Mesendoderm (in vitro differentiated cells): ENCODE data around the gene SLC39A11.

Experiments used
- DNase-seq: peaks from one replicate; pipeline ENCODE4 v3.0.0; 2013
- H2AK5ac ChIP-seq: 2 replicates; pipeline ENCODE4 v1.6.1; 2013; ENCODE audit warnings: low read length, inconsistent platforms
- H2BK120ac ChIP-seq: 2 replicates; pipeline ENCODE4 v1.6.1; 2013; ENCODE audit warnings: low read depth, mild to moderate bottlenecking, low read length, moderate library complexity, mixed read lengths
- H2BK15ac ChIP-seq: replicated peaks from 2 replicates; pipeline ENCODE4 v1.6.1; 2013; ENCODE audit warnings: low read depth, mild to moderate bottlenecking, moderate library complexity
- H2BK5ac ChIP-seq: 2 replicates; pipeline ENCODE4 v1.6.1; 2013; ENCODE audit warnings: low read length, inconsistent platforms
- H3K18ac ChIP-seq: 2 replicates; pipeline ENCODE4 v1.6.1; 2013; ENCODE audit warnings: mild to moderate bottlenecking, low read length, mixed read lengths
- H3K23ac ChIP-seq: one replicate; pipeline ENCODE4 v1.6.1; 2013; ENCODE audit warnings: low read length
- H3K27ac ChIP-seq: 2 replicates; pipeline ENCODE4 v1.5.1; 2013; ENCODE audit warnings: low read depth, mild to moderate bottlenecking, inconsistent platforms, low read length, moderate library complexity
- H3K27me3 ChIP-seq: 2 replicates; pipeline ENCODE4 v1.6.1; 2013; ENCODE audit warnings: low read length, control low read depth, mild to moderate bottlenecking, inconsistent platforms; ENCODE audit not compliant: insufficient read depth, poor library complexity
- H3K36me3 ChIP-seq: 2 replicates; pipeline ENCODE4 v1.6.1; 2013; ENCODE audit warnings: low read length, inconsistent platforms; ENCODE audit not compliant: control insufficient read depth, insufficient read depth
- H3K4ac ChIP-seq: one replicate; pipeline ENCODE4 v1.6.1; 2013; ENCODE audit warnings: low read depth, mild to moderate bottlenecking, low read length, moderate library complexity
- H3K4me1 ChIP-seq: 2 replicates; pipeline ENCODE4 v1.6.1; 2013; ENCODE audit warnings: low read depth, low read length, inconsistent platforms; ENCODE audit not compliant: control insufficient read depth
- H3K4me2 ChIP-seq: 2 replicates; pipeline ENCODE4 v1.6.1; 2013; ENCODE audit warnings: low read length
- H3K4me3 ChIP-seq: 2 replicates; pipeline ENCODE4 v1.5.1; 2013; ENCODE audit warnings: mild to moderate bottlenecking, low read length
- H3K56ac ChIP-seq: one replicate; pipeline ENCODE4 v1.6.1; 2013; ENCODE audit warnings: low read length
- H3K79me1 ChIP-seq: 2 replicates; pipeline ENCODE4 v1.6.1; 2013; ENCODE audit warnings: low read length, inconsistent platforms
- H3K79me2 ChIP-seq: 2 replicates; pipeline ENCODE4 v1.6.1; 2013; ENCODE audit warnings: mild to moderate bottlenecking, low read length; ENCODE audit not compliant: control insufficient read depth, insufficient read depth
- H3K9ac ChIP-seq: 2 replicates; pipeline ENCODE4 v1.6.1; 2013; ENCODE audit warnings: low read length, inconsistent platforms
- H4K5ac ChIP-seq: one replicate; pipeline ENCODE4 v1.6.1; 2013; ENCODE audit warnings: low read length
- H4K8ac ChIP-seq: one replicate; pipeline ENCODE4 v1.6.1; 2013; ENCODE audit warnings: low read depth, mild to moderate bottlenecking, control low read depth, low read length, moderate library complexity
- WGBS: extraction: QIAGEN DNeasy Blood & Tissue Kit; methylation state at CpG from one replicate; pipeline ENCODE4 v1.1.7; 2013; ENCODE audit warnings: low lambda C conversion rate, missing lambda C conversion rate; ENCODE audit not compliant: insufficient coverage; ENCODE audit errors: extremely low coverage; 5-methylcytosine and 5-hydroxymethylcytosine counted together

SLC39A11 gene

DNA sequence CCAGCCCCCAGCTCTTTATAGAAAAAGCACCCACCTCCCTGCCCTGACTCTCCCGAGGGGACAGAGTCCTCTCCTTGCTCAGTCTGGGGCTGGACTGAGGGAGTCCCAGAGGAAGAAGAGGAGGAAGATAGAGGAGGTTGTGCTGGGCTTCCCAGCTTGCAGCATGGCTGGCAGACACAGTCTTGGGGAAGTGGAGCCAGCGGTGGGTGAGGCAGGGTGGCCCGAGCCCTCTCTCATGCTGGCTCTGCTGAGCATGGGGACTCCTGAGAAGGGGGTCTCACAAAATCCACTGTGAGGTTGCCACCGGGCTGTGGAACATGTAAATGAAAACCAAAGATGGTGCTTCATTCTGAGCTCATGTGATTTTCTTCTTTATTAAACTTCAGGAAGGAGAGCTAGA lies 398.5 kb downstream of the SLC39A11 start:
- no CpG with 5 or more reads among the region's 4 CpGs for WGBS
- Histone ChIP-seq H4K5ac (no peak overlapping the region), H3K4me3 (no peak overlapping the region), H4K8ac (no peak overlapping the region), H2BK15ac (no peak overlapping the region), H3K27me3 (no peaks in the 10 kb centered on the region), H2BK5ac (no peak overlapping the region), H3K56ac (no peak overlapping the region), H2BK120ac (no peak overlapping the region), H3K79me2 (no peaks in the 10 kb centered on the region), H3K36me3 (no peaks in the 10 kb centered on the region), H3K4me1 (no peaks in the 10 kb centered on the region), H3K4me2 (no peak overlapping the region), H3K18ac (no peak overlapping the region), H3K23ac (no peak overlapping the region), H3K9ac (no peak overlapping the region), H2AK5ac (no peak overlapping the region), H3K79me1 (no peaks in the 10 kb centered on the region), H3K4ac (no peak overlapping the region), H3K27ac (no peak overlapping the region)
- no peak for DNase-seq

DNA sequence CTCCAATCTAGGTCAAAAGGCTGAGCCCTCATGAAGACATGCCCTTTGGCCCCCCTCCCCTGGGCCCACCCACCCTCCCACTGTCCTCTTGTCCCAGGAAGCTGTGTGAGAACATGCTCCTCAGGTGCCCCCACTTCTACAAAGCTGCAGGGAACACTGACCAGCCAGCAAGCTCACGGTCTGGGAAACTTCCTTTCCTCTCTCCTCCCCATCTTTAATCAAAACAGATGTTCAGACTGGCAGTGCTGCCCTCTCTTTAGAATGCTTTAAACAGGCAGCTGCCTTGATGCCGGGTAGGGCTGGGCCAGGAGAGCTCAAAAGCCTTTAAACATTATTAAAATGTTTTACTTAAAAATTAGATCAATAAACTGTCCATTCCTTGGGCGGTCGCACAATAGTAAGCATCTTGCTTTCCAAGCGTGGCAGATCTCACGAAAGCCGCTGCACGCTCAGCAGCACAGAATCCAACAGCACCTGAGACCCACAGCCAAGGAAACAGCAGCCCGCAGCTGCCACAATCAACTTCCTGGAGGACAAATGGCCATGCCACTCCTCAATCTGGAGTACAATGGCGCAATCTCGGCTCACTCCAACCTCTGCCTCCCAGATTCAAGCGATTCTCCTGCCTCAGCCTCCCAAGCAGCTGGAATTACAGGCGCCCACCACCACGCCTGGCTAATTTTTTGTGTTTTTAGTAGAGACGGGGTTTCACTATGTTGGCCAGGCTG lies 399.2 kb downstream of the SLC39A11 start:
- H4K8ac ChIP-seq, result no peak overlapping the region
- WGBS, result no CpG with 5 or more reads among the region's 15 CpGs
- no peak overlapping the region for H3K4me2 ChIP-seq

DNA sequence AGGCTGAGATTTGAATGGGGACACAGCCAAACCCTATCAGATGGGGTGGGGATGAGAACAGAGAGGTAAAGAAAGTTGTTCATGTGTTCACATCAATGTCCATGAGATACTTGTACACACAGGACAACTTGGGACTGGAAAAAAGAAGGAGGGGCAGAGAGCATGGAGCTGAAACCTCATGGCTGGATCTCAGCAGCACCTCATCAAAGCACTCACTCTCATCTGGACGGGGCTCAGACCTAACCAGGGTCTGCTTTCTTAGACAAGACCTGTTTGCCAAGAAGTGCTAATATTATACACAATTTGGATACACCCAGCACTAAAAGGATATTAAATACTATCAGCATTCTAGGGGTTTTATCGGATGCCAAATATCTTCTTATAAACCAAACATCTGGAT lies 399.8 kb downstream of the SLC39A11 start:
- Histone ChIP-seq H3K27ac (no peak overlapping the region), H3K4me1 (no peaks in the 10 kb centered on the region), H3K4ac (no peak overlapping the region), H3K79me1 (no peaks in the 10 kb centered on the region), H3K79me2 (no peaks in the 10 kb centered on the region), H2BK120ac (no peak overlapping the region), H4K8ac (no peak overlapping the region), H3K56ac (no peak overlapping the region), H3K4me3 (no peak overlapping the region), H3K18ac (no peak overlapping the region), H3K36me3 (no peaks in the 10 kb centered on the region), H2AK5ac (no peak overlapping the region), H3K4me2 (no peak overlapping the region), H4K5ac (no peak overlapping the region), H3K23ac (no peak overlapping the region), H3K27me3 (no peaks in the 10 kb centered on the region), H3K9ac (no peak overlapping the region), H2BK5ac (no peak overlapping the region), H2BK15ac (no peak overlapping the region)
- no CpG with 5 or more reads among the region's 2 CpGs for WGBS
- DNase-seq, result no peak

More for the DNA sequence above, 399.2 kb downstream of the SLC39A11 start:
- Histone ChIP-seq H2BK5ac (no peak overlapping the region), H3K4me1 (no peaks in the 10 kb centered on the region), H3K4me3 (no peak overlapping the region), H3K9ac (no peak overlapping the region), H3K27ac (no peak overlapping the region), H3K4ac (no peak overlapping the region), H3K79me2 (no peaks in the 10 kb centered on the region), H4K5ac (no peak overlapping the region), H3K23ac (no peak overlapping the region), H2BK15ac (no peak overlapping the region), H2BK120ac (no peak overlapping the region), H3K18ac (no peak overlapping the region), H3K56ac (no peak overlapping the region), H3K27me3 (no peaks in the 10 kb centered on the region), H3K36me3 (no peaks in the 10 kb centered on the region), H2AK5ac (no peak overlapping the region), H3K79me1 (no peaks in the 10 kb centered on the region)
- no peak for DNase-seq

DNA sequence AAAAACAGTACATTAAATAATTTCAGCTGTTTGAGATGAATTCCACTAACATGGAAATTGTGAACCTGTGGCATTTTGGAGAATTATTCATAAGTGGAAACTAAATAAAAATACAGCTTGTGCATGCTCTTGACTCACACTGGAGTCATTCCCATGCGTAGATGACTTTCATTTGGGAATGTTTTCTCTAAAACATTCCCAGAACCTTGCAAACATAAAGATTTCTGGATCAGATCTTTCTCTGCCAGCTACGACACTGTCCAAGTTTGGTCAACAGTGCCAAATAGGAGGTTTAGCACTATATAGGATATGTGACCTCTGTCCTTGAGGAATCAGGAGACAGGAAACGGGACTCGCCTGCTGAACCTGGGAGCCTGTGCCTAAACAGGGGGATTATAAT lies 400.9 kb downstream of the SLC39A11 start:
- WGBS, result no CpG with 5 or more reads among the region's 4 CpGs
- Histone ChIP-seq H3K4me3 (no peak overlapping the region), H3K56ac (no peak overlapping the region), H3K4ac (no peak overlapping the region), H4K5ac (no peak overlapping the region), H2BK120ac (no peak overlapping the region), H3K79me1 (no peaks in the 10 kb centered on the region), H3K27me3 (no peaks in the 10 kb centered on the region), H3K79me2 (no peaks in the 10 kb centered on the region), H3K18ac (no peak overlapping the region), H2BK5ac (no peak overlapping the region), H3K27ac (no peak overlapping the region), H4K8ac (no peak overlapping the region), H2AK5ac (no peak overlapping the region), H3K4me2 (no peak overlapping the region), H2BK15ac (no peak overlapping the region), H3K4me1 (no peaks in the 10 kb centered on the region), H3K9ac (no peak overlapping the region), H3K36me3 (no peaks in the 10 kb centered on the region), H3K23ac (no peak overlapping the region)
- DNase-seq, result no peak

DNA sequence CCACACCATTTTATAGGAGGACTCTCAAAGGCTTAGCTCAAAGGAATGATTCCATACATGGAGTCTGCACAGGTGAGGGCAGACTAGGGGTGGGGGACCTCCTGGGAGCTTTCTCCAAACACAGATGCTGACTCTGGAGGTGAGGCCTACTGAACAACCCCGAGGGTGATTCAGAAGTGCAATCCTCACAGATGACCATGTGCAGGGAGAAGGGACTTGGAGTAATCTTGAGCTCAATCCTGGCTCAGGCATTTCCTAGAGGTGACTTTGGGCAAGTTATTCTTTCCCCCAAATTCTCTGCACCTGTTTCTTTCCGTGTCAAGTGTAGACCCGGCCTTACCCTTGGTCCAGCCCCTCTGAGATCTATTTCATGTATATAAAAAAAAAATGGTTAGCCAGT lies 401.5 kb downstream of the SLC39A11 start:
- Histone ChIP-seq H3K27ac (no peak overlapping the region), H3K79me1 (no peaks in the 10 kb centered on the region), H3K79me2 (no peaks in the 10 kb centered on the region), H4K5ac (no peak overlapping the region), H3K36me3 (no peaks in the 10 kb centered on the region), H2BK120ac (no peak overlapping the region), H3K56ac (no peak overlapping the region), H3K23ac (no peak overlapping the region), H3K4me3 (no peak overlapping the region), H2BK15ac (no peak overlapping the region), H3K9ac (no peak overlapping the region), H3K4ac (no peak overlapping the region), H2AK5ac (no peak overlapping the region), H3K27me3 (no peaks in the 10 kb centered on the region), H4K8ac (no peak overlapping the region), H3K18ac (no peak overlapping the region), H2BK5ac (no peak overlapping the region), H3K4me1 (no peaks in the 10 kb centered on the region), H3K4me2 (no peak overlapping the region)
- no CpG with 5 or more reads among the region's 3 CpGs for WGBS
- no peak for DNase-seq

DNA sequence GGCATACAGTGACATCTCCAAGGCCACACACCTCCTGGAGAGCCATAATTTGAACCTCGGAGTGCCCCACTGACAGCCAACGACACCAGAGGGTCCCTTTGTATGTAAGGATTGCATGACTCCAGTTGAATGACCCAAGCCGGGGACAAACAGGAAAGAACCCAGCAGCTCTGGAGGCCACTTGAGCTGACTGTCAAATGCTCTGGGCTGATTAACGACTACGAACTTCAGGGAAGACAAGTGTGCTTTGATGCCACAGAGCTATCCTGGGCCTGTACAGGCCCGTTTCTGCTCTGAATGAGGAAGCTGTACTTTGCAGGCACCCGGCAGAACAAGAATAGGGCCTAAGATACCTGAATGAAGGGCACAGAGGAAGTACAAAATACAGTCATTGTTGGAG lies 404.6 kb downstream of the SLC39A11 start:
- Histone ChIP-seq H3K4me1 (no peaks in the 10 kb centered on the region), H3K4me2 (no peak overlapping the region), H4K8ac (no peak overlapping the region), H3K79me2 (no peaks in the 10 kb centered on the region), H3K18ac (no peak overlapping the region), H2AK5ac (no peak overlapping the region), H3K79me1 (no peaks in the 10 kb centered on the region), H3K4ac (no peak overlapping the region), H3K56ac (no peak overlapping the region), H3K9ac (no peak overlapping the region), H3K27ac (no peak overlapping the region), H4K5ac (no peak overlapping the region), H2BK15ac (no peak overlapping the region), H2BK5ac (no peak overlapping the region), H3K23ac (no peak overlapping the region), H3K27me3 (no peaks in the 10 kb centered on the region), H3K4me3 (no peak overlapping the region), H3K36me3 (no peaks in the 10 kb centered on the region), H2BK120ac (no peak overlapping the region)
- no peak for DNase-seq
- WGBS, result no CpG with 5 or more reads among the region's 7 CpGs
